ENCODE data around the gene ZDHHC13.

ZDHHC13 gene

DNA sequence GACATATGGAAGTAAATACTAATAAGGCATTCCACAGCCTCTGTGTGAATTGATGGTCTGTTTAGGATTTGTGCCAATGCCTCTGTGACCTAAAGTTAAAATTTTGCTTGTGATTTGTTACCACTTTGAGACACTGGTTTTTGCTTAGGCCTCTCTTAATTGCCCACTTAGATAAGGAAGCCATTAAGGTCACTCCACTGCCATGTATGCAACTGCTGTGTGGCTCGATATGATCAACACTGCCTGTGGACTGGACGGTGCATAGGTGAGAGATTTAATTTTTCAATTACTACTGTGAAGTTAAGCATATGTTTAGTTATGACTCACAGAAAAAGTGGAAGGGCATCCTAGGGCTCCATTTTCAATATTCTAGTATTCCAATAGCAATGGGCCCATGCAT lies 47.9 kb downstream of the ZDHHC13 start:
- DNase-seq (ENCODE audit: low read depth, low spot score) = no peak
- Histone ChIP-seq H3K4me3 (ENCODE audit: insufficient read length, low read depth) (no peak overlapping the region), H3K9me3 (ENCODE audit: insufficient read depth, low read length) (no peaks in the 10 kb centered on the region), H3K27me3 (ENCODE audit: insufficient read depth, insufficient read length) (no peaks in the 10 kb centered on the region), H3K9ac (ENCODE audit: insufficient read length, low read depth) (no peak overlapping the region), H3K4me1 (ENCODE audit: insufficient read depth, insufficient read length) (no peaks in the 10 kb centered on the region), H3K36me3 (ENCODE audit: insufficient read depth, insufficient read length, low read length) (peaks cover 29% of the 10 kb centered on the region)
- TF ChIP-seq YY1 (IDR thresholded peaks at IDR 0.05; ENCODE audit: insufficient read depth, insufficient read length) = no peak
- TF ChIP-seq ZNF274 (IDR thresholded peaks at IDR 0.05; ENCODE audit: low read depth, low read length) = no peak
- TF ChIP-seq SUZ12 (IDR thresholded peaks at IDR 0.05; ENCODE audit: extremely low read depth, insufficient read depth, insufficient read length) = no peak

DNA sequence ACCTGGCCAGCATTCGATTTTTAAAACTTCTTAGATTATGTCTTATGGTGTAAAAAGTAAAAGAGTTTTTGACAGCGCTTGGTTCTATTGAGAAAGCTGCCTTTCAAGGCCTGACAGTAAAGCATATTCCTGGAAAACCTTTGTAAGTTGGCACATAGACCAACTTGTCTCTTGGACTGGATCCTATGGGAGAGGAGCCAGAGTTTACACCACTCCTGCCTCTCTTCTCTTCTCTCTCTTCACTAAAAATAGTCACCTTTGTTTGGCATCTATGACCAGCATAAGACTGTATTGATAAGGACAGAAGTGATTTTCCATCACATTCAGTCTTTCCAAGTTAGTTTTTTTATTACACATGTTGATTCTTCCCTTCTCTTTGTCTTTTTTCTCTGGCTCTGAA lies 51.1 kb downstream of the ZDHHC13 start:
- TF ChIP-seq YY1 (IDR thresholded peaks at IDR 0.05; ENCODE audit: insufficient read depth, insufficient read length) (no peak), ZNF274 (IDR thresholded peaks at IDR 0.05; ENCODE audit: low read depth, low read length) (no peak), SUZ12 (IDR thresholded peaks at IDR 0.05; ENCODE audit: extremely low read depth, insufficient read depth, insufficient read length) (no peak)
- DNase-seq (ENCODE audit: low read depth, low spot score) = no peak
- Histone ChIP-seq H3K9ac (ENCODE audit: insufficient read length, low read depth) (no peak overlapping the region), H3K4me3 (ENCODE audit: insufficient read length, low read depth) (no peak overlapping the region), H3K4me1 (ENCODE audit: insufficient read depth, insufficient read length) (no peaks in the 10 kb centered on the region), H3K9me3 (ENCODE audit: insufficient read depth, low read length) (no peaks in the 10 kb centered on the region), H3K36me3 (ENCODE audit: insufficient read depth, insufficient read length, low read length) (peaks cover 32% of the 10 kb centered on the region), H3K27me3 (ENCODE audit: insufficient read depth, insufficient read length) (no peaks in the 10 kb centered on the region)

DNA sequence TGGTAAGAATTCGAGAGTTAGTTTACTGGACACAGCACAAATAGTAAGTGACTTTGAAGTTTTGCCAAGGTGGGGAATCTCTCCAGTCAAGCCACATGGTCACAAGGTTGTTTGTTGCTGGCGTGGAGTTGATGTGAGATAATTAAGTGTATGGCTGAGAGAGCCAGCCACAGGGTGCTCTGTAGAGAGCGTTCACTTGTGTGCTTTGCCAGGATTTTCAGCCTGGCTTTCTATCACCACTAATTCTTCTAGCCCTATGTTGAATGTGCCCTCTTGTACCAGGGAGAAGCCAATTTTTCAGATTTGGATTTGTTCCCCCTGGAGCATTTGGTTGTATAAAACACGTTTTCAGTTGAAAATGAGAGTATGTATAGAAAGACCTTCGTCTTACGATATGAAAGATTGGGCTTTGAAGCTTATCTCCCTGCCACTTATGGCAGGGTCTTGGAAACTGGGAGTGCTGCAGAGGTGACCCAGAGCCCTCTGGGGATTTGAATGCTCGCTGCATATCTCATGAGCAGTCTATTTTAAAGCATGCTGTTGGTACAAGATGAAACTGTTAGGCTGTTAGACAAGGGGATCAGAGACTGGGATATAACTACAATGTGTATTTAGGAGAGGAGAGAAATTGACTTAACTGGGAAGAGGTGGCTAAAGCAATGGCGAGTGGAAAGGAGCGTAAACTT lies 56.2 kb downstream of the ZDHHC13 start:
- TF ChIP-seq ZNF274 (IDR thresholded peaks at IDR 0.05; ENCODE audit: low read depth, low read length) = no peak
- no peak for TF ChIP-seq YY1 (IDR thresholded peaks at IDR 0.05; ENCODE audit: insufficient read depth, insufficient read length)
- TF ChIP-seq SUZ12 (IDR thresholded peaks at IDR 0.05; ENCODE audit: extremely low read depth, insufficient read depth, insufficient read length) = no peak
- H3K27me3 ChIP-seq (ENCODE audit: insufficient read depth, insufficient read length) = no peaks in the 10 kb centered on the region
- H3K36me3 ChIP-seq (ENCODE audit: insufficient read depth, insufficient read length, low read length) = peaks cover 28% of the 10 kb centered on the region
- no peak overlapping the region for H3K9ac ChIP-seq (ENCODE audit: insufficient read length, low read depth)
- H3K9me3 ChIP-seq (ENCODE audit: insufficient read depth, low read length) = no peaks in the 10 kb centered on the region
- no peak overlapping the region for H3K4me3 ChIP-seq (ENCODE audit: insufficient read length, low read depth)
- no peak for DNase-seq (ENCODE audit: low read depth, low spot score)
- no peaks in the 10 kb centered on the region for H3K4me1 ChIP-seq (ENCODE audit: insufficient read depth, insufficient read length)

DNA sequence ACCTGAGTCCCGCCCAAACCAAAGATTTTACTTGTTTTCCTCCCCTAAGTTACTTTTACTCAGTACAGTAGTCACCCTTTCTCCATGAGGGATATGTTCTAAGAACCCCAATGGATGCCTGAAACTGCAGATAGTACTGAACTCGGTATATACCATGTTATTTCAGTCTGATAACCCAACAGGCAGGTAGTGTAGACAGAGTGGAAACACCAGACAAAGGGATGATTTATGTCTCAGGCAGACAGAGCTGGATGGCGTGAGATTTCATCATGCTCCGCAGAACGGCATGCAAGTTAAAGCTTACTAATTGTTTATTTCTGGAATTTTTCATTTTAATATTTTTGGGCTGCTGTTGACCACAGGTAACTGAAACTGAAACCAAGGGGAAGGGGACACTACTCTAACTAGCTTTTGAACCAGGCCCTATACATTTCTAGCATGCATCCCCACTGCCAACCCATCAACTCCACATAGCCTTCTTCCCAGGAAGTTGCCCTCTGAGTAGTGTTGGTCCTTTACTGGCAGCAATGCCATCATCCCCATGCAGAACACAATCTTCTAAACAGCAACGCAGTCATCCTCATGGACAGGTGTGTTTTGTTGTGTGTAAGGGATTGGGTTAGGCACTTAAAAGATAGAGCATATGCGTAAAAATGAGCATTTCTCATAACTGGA lies 57.1 kb downstream of the ZDHHC13 start:
- Histone ChIP-seq H3K9me3 (ENCODE audit: insufficient read depth, low read length) (no peaks in the 10 kb centered on the region), H3K36me3 (ENCODE audit: insufficient read depth, insufficient read length, low read length) (peaks cover 28% of the 10 kb centered on the region), H3K9ac (ENCODE audit: insufficient read length, low read depth) (no peak overlapping the region), H3K4me1 (ENCODE audit: insufficient read depth, insufficient read length) (no peaks in the 10 kb centered on the region), H3K4me3 (ENCODE audit: insufficient read length, low read depth) (no peak overlapping the region), H3K27me3 (ENCODE audit: insufficient read depth, insufficient read length) (no peaks in the 10 kb centered on the region)
- TF ChIP-seq ZNF274 (IDR thresholded peaks at IDR 0.05; ENCODE audit: low read depth, low read length) (no peak), SUZ12 (IDR thresholded peaks at IDR 0.05; ENCODE audit: extremely low read depth, insufficient read depth, insufficient read length) (no peak), YY1 (IDR thresholded peaks at IDR 0.05; ENCODE audit: insufficient read depth, insufficient read length) (no peak)
- DNase-seq (ENCODE audit: low read depth, low spot score) = no peak

DNA sequence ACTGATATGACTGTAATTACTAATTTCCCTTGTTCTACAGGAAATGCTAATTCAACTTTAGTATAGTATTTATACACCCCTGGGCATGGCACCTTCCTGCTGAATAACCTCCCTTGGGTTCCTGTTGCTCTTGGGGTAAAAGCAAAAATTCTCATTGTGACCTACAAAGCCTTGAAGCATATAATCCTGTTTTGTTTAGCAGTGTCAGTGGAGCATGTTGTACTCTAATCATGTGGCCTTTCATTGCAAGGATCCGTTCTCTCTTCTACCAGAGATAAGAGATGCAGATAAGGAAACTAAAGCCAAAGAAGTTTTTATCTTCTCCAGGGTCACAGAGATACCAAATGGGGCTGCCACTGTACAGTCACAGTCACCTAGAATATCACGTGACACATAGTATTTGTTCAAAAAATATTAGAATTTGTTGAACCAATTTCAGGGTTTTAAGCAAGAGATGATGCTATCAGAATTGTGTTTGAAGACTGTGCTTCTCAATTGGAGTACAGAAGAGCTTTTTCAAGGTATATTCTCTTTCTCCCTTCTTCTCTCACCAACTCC lies 59.7 kb downstream of the ZDHHC13 start:
- Histone ChIP-seq H3K9me3 (ENCODE audit: insufficient read depth, low read length) (no peaks in the 10 kb centered on the region), H3K4me1 (ENCODE audit: insufficient read depth, insufficient read length) (no peaks in the 10 kb centered on the region), H3K4me3 (ENCODE audit: insufficient read length, low read depth) (no peak overlapping the region), H3K27me3 (ENCODE audit: insufficient read depth, insufficient read length) (no peaks in the 10 kb centered on the region), H3K36me3 (ENCODE audit: insufficient read depth, insufficient read length, low read length) (peaks cover 24% of the 10 kb centered on the region), H3K9ac (ENCODE audit: insufficient read length, low read depth) (no peak overlapping the region)
- no peak for DNase-seq (ENCODE audit: low read depth, low spot score)
- no peak for TF ChIP-seq YY1 (IDR thresholded peaks at IDR 0.05; ENCODE audit: insufficient read depth, insufficient read length)
- no peak for TF ChIP-seq ZNF274 (IDR thresholded peaks at IDR 0.05; ENCODE audit: low read depth, low read length)
- TF ChIP-seq SUZ12 (IDR thresholded peaks at IDR 0.05; ENCODE audit: extremely low read depth, insufficient read depth, insufficient read length) = no peak

DNA sequence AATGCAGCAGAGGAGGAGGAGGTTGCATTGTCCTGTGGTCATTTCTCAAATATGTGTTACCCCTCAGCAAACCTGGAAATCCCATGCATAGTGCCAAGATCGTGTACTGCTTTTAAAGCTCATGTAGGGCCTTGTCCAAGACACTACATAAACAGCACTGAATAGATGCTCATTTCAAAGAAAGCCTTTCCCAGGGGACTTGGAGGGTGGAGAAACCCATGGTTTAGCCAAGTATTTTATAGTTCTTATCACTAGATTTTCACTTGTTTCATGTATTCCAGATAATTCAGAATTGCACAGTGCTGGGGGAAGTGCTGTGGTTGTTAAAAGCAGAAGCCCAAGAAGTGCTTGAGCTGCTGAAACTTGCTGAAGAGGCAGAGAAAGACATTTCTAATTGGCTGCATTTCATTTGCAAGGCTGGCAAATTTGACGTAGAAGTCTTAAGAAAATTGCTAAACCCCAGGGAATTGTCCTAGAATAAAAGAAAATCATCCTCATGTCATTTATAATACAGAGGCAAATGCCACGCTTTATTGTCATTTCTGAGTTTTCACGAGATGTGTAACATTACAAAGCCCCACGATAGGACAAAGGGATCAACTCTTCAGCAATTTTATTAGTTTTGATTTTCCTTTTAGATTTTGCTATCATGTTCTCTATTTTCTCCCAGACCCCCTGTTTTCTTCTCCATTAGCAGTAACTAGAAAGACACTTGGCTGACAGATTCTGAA lies 64.7 kb downstream of the ZDHHC13 start:
- no peaks in the 10 kb centered on the region for H3K9me3 ChIP-seq (ENCODE audit: insufficient read depth, low read length)
- no peak overlapping the region for H3K9ac ChIP-seq (ENCODE audit: insufficient read length, low read depth)
- H3K36me3 ChIP-seq (ENCODE audit: insufficient read depth, insufficient read length, low read length) = no peaks in the 10 kb centered on the region
- no peaks in the 10 kb centered on the region for H3K27me3 ChIP-seq (ENCODE audit: insufficient read depth, insufficient read length)
- H3K4me1 ChIP-seq (ENCODE audit: insufficient read depth, insufficient read length) = no peaks in the 10 kb centered on the region
- no peak overlapping the region for H3K4me3 ChIP-seq (ENCODE audit: insufficient read length, low read depth)
- no peak for TF ChIP-seq SUZ12 (IDR thresholded peaks at IDR 0.05; ENCODE audit: extremely low read depth, insufficient read depth, insufficient read length)
- no peak for TF ChIP-seq ZNF274 (IDR thresholded peaks at IDR 0.05; ENCODE audit: low read depth, low read length)
- no peak for TF ChIP-seq YY1 (IDR thresholded peaks at IDR 0.05; ENCODE audit: insufficient read depth, insufficient read length)
- no peak for DNase-seq (ENCODE audit: low read depth, low spot score)

DNA sequence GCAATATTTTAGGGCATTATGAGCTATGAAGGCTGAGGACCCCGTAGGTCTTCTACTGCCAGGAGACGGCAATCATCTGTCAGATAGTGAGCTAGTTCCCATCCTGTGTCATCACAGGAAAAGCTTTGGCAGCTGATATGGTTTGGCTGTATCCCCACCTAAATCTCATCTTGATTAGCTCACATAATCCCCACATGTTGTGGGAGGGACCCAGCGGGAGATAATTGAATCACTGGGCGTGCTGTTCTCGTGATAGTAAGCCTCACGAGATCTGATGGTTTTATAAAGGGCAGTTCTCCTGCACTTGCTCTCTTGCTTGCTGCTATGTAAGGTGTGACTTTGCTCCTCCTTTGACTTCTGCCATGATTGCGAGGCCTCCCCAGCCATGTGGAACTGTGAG lies 66.7 kb downstream of the ZDHHC13 start:
- Histone ChIP-seq H3K9ac (ENCODE audit: insufficient read length, low read depth) (no peak overlapping the region), H3K4me3 (ENCODE audit: insufficient read length, low read depth) (no peak overlapping the region), H3K27me3 (ENCODE audit: insufficient read depth, insufficient read length) (no peaks in the 10 kb centered on the region), H3K9me3 (ENCODE audit: insufficient read depth, low read length) (no peaks in the 10 kb centered on the region), H3K4me1 (ENCODE audit: insufficient read depth, insufficient read length) (no peaks in the 10 kb centered on the region), H3K36me3 (ENCODE audit: insufficient read depth, insufficient read length, low read length) (no peaks in the 10 kb centered on the region)
- DNase-seq (ENCODE audit: low read depth, low spot score) = no peak
- TF ChIP-seq SUZ12 (IDR thresholded peaks at IDR 0.05; ENCODE audit: extremely low read depth, insufficient read depth, insufficient read length) (no peak), ZNF274 (IDR thresholded peaks at IDR 0.05; ENCODE audit: low read depth, low read length) (no peak), YY1 (IDR thresholded peaks at IDR 0.05; ENCODE audit: insufficient read depth, insufficient read length) (no peak)

Measured in NT2/D1 (cell line).